Muscle layer of duodenum (tissue), 2 donors: Measurements from ENCODE around the gene CPSF4L.

Source experiments
- H3K27ac ChIP-seq: one replicate; pipeline ENCODE4 v1.7.0; 2013; ENCODE audit warnings: mild to moderate bottlenecking, low read length
- H3K27me3 ChIP-seq: one replicate; pipeline ENCODE4 v1.7.0; 2013; ENCODE audit warnings: low read depth, mild to moderate bottlenecking, control low read depth, low read length
- H3K36me3 ChIP-seq, 2 donors: one replicate each; pipeline ENCODE4 v1.7.0; 2013; ENCODE audit warnings: low read length in 2 of 2, control low read depth in 1 of 2, mild to moderate bottlenecking in 1 of 2; ENCODE audit not compliant: insufficient read depth in 2 of 2, control insufficient read depth in 1 of 2
- H3K4me1 ChIP-seq, 2 donors: one replicate each; pipeline ENCODE4 v1.7.0; 2013; ENCODE audit warnings: low read length in 2 of 2, mild to moderate bottlenecking in 2 of 2, control low read depth in 1 of 2, moderate library complexity in 1 of 2; ENCODE audit not compliant: insufficient read depth in 2 of 2, control insufficient read depth in 1 of 2
- H3K4me3 ChIP-seq, 2 donors: one replicate each; pipeline ENCODE4 v1.7.0; 2013; ENCODE audit warnings: low read length in 2 of 2, low read depth in 1 of 2, mild to moderate bottlenecking in 1 of 2
- H3K9me3 ChIP-seq, 2 donors: one replicate each; pipeline ENCODE4 v1.7.0; 2013; ENCODE audit warnings: low read length in 2 of 2, control low read depth in 1 of 2, mild to moderate bottlenecking in 1 of 2; ENCODE audit not compliant: control insufficient read depth in 1 of 2
- donor health status: healthy.

The CPSF4L gene

DNA sequence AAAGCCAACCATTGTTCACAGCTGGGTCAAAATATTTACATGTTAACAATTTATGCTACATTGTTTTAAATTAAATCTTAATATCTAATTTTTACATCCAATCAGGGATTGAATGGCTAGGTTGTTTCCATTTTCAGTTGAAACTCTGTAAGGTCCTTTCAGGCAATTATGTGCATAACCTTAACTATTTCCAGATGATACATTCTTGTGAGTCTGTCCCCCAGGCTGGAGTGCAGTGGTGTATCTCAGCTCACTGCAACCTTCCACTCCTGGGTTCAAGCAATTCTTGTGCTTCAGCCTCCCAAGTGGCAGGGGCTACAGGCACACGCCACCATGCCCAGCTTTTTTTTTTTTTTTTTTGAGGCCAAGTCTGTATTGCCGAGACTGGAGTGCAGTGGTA, 39.7 kb upstream of the CPSF4L start:
- H3K36me3 ChIP-seq: no peaks in the 10 kb centered on the region
- peaks cover 36 to 55% of the 10 kb centered on the region in 2 donors for H3K4me1 ChIP-seq
- no peak overlapping the region for H3K4me3 ChIP-seq
- no peak overlapping the region for H3K27ac ChIP-seq
- H3K9me3 ChIP-seq: no peaks in the 10 kb centered on the region
- no peaks in the 10 kb centered on the region for H3K27me3 ChIP-seq

DNA sequence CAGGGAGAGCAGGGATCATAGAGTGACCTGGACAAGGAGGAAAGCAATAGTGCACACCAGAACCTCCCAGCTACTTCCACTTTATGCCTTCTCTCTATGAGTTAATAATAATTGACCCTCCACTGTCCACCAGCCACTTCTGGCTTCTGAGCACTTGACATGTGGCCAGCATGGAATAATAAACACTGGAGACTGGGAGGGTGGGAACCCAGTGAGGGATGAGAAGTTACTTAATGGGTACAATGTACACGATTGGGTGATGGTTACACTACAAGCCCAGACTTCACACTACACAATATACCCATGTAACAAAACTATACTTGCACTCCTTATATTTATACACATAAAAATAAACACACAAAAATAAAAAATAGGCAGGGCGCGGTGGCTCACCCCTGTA, 38.7 kb upstream of the CPSF4L start:
- no peaks in the 10 kb centered on the region for H3K36me3 ChIP-seq
- no peak overlapping the region for H3K27ac ChIP-seq
- H3K4me1 ChIP-seq: peaks cover 28 to 47% of the 10 kb centered on the region in 2 donors
- no peaks in the 10 kb centered on the region for H3K9me3 ChIP-seq
- H3K4me3 ChIP-seq: no peak overlapping the region
- H3K27me3 ChIP-seq: no peaks in the 10 kb centered on the region

DNA sequence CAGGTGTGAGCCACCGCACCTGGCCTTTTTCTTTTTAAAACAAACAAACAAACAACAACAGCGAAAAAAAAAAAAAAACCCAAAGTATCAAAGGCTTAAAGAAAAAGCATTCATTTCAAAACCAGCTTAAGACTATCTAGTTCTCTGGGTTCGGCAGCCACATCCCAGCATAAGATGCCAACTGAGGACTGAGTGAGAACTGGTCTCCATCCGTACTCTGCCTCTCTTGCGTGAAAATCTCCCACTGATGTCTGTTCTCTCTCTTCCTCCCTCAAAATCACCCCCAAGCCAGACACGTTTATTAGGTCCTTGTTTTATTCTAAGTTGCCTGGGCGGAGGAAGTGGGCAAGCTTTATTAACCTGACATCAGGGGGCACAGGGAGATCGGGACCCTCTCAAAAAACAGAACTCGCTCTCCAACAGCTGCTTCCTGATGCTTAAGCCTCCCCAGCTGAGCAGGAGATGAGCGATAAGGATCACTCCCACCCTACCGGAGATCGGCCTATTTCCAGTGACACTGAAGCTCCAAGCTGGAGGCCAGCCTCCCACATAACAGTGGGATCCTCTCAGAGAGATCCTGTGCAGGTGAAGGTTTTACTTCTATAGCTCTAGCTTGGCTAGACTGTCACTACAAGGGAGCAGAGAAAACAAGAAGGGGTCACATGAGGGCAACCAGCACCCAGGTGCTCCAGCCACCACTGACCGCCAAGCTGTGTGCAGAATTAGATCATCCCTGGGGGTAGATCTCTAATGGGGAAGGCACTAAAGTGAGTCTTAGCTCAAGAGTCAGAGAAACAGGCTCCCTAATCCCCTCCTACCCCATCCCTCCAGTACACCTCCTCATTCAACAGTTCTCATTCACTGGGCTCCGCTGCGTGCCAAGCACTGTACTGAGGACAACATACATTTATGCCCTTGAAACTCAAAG, 36.5 kb upstream of the CPSF4L start:
- H3K4me1 ChIP-seq: peaks cover 24 to 52% of the 10 kb centered on the region in 2 donors
- no peaks in the 10 kb centered on the region for H3K36me3 ChIP-seq
- H3K9me3 ChIP-seq: no peaks in the 10 kb centered on the region
- H3K4me3 ChIP-seq: peak overlapping the region; percentile 12 to 27
- no peaks in the 10 kb centered on the region for H3K27me3 ChIP-seq
- peak overlapping the region; percentile 43 for H3K27ac ChIP-seq

DNA sequence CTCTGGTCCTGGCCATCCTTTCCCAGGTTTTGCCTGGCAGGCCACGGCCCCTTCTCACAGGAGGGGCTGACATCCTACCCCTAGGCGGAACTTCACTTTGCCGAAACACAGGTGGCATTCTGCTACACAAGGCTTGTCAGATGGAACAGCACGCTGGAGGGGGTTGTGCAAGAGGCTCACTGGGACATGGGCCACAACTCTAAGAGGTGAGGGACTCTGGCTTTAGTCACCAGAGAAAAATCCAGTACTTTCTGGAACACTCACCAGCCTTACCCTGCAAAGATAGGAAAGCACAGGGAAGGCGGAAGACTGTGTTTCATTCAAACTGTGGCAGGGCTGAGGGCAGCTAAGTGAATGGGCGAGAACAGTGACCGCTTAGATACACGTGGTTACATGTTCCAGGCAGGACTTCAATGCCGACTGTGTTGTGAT, 31.8 kb upstream of the CPSF4L start:
- Histone ChIP-seq H3K9me3 (no peaks in the 10 kb centered on the region), H3K36me3 (no peaks in the 10 kb centered on the region), H3K4me3 (no peak overlapping the region), H3K27ac (peak overlapping the region; percentile 70), H3K4me1 (peaks cover 36 to 73% of the 10 kb centered on the region in 2 donors), H3K27me3 (no peaks in the 10 kb centered on the region)

DNA sequence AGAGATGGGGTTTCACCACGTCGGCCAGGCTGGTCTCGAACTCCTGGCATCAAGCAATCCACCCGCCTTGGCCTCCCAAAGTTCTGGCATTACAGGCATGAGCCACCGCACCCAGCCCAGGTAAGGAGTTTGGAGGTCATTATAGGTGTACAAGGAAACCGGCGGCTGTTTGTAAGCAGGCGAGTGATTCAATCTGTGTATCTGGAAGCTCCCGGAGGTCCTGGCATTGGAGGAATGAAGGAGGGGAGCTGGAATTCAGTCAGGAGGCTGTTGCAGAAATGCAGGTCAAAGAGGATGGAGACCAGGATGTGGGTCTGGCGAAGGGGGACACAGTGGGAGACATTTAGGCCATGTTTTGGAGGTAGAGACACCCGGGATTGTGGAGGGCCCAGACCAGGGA, 31.4 kb upstream of the CPSF4L start:
- no peak overlapping the region for H3K4me3 ChIP-seq
- no peaks in the 10 kb centered on the region for H3K9me3 ChIP-seq
- H3K36me3 ChIP-seq: no peaks in the 10 kb centered on the region
- H3K27ac ChIP-seq: peak overlapping the region; percentile 70
- no peaks in the 10 kb centered on the region for H3K27me3 ChIP-seq
- peaks cover 32 to 71% of the 10 kb centered on the region in 2 donors for H3K4me1 ChIP-seq

DNA sequence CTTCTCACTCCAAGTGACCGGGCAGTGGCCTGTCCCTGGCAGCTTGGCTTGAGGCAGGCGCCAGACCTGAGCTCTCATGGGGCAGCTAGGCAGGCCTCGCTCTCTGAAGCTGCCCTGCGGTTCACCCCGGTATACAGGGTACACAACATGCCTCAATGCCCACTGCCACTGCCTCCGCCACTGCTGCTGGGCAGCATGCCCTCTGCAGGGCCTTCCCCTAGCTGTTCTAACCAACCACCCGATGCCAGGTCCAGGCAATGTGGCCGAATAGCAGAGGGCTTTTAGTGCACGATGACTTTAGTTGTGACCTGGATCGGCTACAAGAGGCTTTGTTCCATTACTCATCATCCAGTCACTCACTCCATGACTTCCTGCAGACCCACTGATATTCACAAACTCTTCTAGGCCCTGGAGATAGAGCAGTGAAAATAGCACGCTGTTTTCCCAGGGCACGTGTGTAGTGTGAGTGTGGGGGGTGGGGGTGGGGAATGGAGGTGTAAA, 30.4 kb upstream of the CPSF4L start:
- no peaks in the 10 kb centered on the region for H3K27me3 ChIP-seq
- H3K36me3 ChIP-seq: no peaks in the 10 kb centered on the region
- H3K9me3 ChIP-seq: no peaks in the 10 kb centered on the region
- H3K4me3 ChIP-seq: peak overlapping the region; percentile 4 to 37
- H3K27ac ChIP-seq: peak overlapping the region; percentile 70
- H3K4me1 ChIP-seq: peaks cover 41 to 78% of the 10 kb centered on the region in 2 donors

DNA sequence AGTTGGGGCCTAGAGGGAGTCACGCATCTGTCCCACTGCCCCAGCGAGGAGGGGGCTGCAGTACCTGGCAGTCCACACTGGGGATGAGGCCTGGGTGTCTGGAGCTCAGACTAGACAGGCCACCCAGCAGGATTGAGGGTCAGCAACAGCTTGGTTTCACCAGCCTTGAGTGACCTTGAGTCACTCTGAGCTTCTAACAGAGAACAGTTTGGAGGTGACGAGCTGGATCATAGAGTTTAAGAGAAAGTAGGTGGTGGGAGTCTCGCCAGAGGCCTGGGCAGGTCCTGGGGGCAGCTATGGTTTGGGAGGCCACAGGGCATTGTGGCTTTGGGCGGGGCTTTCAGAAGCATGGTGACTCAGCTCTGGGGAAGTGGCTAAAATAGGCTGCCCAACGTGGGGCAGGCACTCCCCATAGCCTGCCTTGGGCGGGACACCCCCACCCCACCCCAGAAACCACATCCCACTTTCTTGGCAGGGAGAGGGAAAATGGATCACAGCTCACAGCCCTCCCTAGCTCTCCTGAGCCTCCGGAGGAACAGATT, 29.7 kb upstream of the CPSF4L start:
- Histone ChIP-seq H3K27ac (peak overlapping the region; percentile 70), H3K27me3 (no peaks in the 10 kb centered on the region), H3K9me3 (no peaks in the 10 kb centered on the region), H3K4me1 (peaks cover 46 to 84% of the 10 kb centered on the region in 2 donors), H3K36me3 (no peaks in the 10 kb centered on the region), H3K4me3 (peak overlapping the region; percentile 4 to 37)

DNA sequence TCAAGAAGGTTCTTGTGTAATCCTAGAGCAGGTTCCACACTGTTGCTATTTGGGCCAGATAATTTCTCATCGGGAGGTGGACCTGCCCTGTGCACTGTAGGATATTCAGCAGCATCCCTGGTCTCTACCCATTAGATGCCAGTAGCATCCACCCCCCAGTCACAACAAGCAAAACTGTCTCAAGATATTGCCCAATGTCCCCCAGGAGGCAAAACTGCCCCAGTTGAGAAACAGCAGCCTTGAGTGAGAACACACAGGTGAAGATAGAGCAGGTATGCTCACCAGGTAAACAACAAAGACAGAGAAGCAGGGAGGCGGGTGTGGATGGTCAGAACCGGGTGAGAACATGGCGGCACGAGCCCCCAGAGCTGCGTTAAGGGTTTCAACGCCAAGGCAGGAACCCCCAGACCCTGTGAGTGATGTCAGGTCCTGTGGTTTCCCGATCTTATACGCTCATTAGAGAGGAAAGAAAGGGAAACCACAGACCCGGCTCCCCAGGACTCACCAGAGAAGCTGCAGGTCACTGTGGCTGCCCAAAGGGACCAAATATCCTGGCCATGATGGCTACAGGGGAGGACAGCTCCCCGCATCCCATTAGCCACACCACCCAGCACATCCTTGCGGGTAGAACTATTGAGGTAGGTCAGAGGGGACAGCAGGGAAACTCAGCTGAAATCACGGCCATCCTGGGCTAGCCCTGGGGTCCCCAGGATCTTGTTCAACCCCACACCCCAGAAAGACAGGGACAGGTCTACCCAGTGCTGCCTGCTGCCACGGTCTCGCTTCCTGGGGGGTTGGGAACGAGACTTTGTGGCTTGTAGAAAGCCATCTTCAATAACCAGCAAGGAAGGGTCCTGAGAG, 28.9 kb upstream of the CPSF4L start:
- Histone ChIP-seq H3K9me3 (no peaks in the 10 kb centered on the region), H3K36me3 (peaks cover 0 to 7% of the 10 kb centered on the region in 2 donors), H3K4me3 (no peak overlapping the region), H3K4me1 (peaks cover 46 to 90% of the 10 kb centered on the region in 2 donors), H3K27ac (peak overlapping the region; percentile 70), H3K27me3 (no peaks in the 10 kb centered on the region)

DNA sequence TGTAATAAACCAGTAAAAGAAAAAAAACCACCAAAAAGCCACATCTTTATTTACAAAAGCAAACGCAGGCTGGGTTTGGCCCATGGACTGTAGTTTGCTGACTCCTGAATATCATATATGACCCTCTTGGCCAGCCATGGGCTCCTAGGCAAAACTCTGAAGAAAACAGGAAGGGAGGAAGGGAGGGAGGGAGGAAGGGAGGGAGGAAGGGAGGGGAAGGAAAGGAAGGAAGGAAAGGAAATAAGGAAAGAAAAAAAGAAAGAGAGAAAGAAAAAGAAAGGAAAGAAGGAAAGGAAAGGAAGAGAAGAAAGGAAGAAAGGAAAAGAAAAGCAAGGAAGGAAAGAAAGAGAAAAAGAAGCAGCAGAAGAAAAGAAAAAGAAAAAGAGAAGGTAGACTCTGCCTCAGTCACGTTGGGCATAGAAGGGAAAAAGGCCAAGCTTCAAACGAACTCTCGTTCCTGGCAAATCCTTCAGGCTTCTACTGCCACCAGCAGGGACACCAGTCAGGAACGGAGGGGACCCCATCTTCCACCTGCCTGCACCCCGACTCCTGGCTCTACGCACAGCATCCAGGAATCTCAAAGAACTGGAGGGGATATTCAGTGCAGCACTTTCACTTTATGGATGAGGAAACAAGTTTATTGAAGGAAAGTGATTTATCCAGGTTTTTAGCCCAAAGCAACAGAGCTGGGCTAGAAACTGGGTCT, 28.0 kb upstream of the CPSF4L start:
- H3K4me1 ChIP-seq: peaks cover 46 to 97% of the 10 kb centered on the region in 2 donors
- peak overlapping the region; percentile 71 for H3K27ac ChIP-seq
- no peaks in the 10 kb centered on the region for H3K9me3 ChIP-seq
- H3K4me3 ChIP-seq: no peak overlapping the region
- H3K36me3 ChIP-seq: peaks cover 0 to 13% of the 10 kb centered on the region in 2 donors
- no peaks in the 10 kb centered on the region for H3K27me3 ChIP-seq

DNA sequence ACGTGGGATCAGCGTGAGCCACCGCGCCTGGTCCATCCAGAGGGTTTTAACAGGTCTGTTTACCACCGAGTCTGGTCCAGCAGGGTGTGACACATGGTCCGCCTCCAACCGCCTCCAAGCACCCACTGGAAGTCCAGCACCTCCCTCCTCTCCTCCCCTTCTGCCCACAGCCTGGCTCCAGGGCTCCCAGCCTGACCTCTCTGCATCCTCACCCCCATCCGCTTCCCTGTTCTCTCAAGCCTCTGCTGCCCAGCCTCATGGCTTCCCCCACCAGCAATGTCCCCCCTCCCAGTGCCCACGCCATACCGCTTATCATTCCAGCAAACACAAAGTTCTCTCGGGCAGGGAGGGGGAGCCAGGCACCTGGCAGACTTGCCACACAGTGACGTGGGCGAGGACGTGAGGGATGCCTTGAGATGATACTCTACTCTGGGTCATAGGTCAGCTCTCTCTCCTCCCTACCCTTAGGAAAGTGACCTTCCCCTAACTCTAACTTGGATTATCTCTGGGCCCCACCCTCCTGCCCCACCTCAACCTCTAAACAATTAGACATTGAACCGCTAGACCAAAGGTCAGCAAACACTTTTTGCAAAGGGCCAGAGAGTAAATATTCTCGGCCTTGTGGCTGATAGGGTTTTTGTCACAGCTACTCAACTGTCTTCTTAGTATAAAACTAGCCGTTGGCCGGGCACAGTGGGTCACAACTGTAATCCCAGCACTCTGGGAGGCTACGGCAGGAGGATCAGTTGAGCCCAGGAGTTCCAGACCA, 27.0 kb upstream of the CPSF4L start:
- peak overlapping the region; percentile 71 for H3K27ac ChIP-seq
- H3K4me1 ChIP-seq: peaks cover 49 to 98% of the 10 kb centered on the region in 2 donors
- H3K9me3 ChIP-seq: no peaks in the 10 kb centered on the region
- peaks cover 8 to 13% of the 10 kb centered on the region in 2 donors for H3K36me3 ChIP-seq
- no peaks in the 10 kb centered on the region for H3K27me3 ChIP-seq
- H3K4me3 ChIP-seq: no peak overlapping the region
